Stimulated activated naive CD8-positive, alpha-beta T cell treated with anti-CD3 and anti-CD28 coated beads, Interleukin-15, amount 100 ng/mL, for 72 hours (primary cell): Measurements from ENCODE around the gene SLC30A3.

Experiments
- ATAC-seq: fragments of 150-1000 bp; cut with Tn5 transposase; 2 replicates; pipeline ENCODE4 v1.10.0; 2021; ENCODE audit warnings: mild to moderate bottlenecking, moderate library complexity
- DNase-seq, 2 donors: peaks; one replicate each; pipeline ENCODE4 v3.0.0; 2021 to 2022
- H3K27ac Mint-ChIP-seq, 2 donors: one replicate each; pipeline ENCODE4 v1.8.0; 2022; ENCODE audit warnings: mild to moderate bottlenecking in 2 of 2, mixed read lengths in 2 of 2, moderate library complexity in 2 of 2
- H3K27me3 Mint-ChIP-seq: one replicate; pipeline ENCODE4 v1.8.0; 2022; ENCODE audit warnings: mixed read lengths
- H3K4me1 Mint-ChIP-seq: one replicate; pipeline ENCODE4 v1.8.0; 2022; ENCODE audit warnings: mild to moderate bottlenecking, mixed read lengths
- H3K4me3 Mint-ChIP-seq, 2 donors: one replicate each; pipeline ENCODE4 v1.8.0; 2022; ENCODE audit warnings: mild to moderate bottlenecking in 2 of 2, mixed read lengths in 2 of 2, moderate library complexity in 1 of 2
- H3K9me3 Mint-ChIP-seq, 2 donors: one replicate each; pipeline ENCODE4 v1.8.0; 2022; ENCODE audit warnings: mixed read lengths in 2 of 2

Gene SLC30A3

DNA sequence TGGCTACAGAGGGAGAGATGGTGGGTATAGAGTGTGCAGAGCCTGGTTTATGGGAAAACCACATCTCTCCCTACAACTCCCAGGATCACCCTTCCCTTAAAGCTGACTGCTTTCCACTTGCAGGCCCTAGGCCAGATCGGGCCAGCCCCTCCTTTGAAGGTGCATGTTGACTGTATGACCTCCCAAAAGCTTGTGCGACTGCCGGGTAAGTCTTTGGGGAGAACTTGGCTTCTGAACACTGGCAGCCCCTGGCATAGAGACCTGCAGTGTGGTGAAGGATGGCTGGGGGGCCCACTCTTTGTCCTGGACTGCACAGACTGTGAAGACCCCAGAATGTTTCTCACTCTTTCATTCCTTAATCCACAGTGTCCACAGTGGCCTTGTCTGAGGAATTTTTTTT is 26.2 kb downstream of the SLC30A3 start:
- Mint-ChIP-seq H3K4me1 (peaks cover 7% of the 10 kb centered on the region), H3K27me3 (no peaks in the 10 kb centered on the region), H3K4me3 (no peak overlapping the region), H3K9me3 (no peaks in the 10 kb centered on the region), H3K27ac (no peak overlapping the region)
- no peak for DNase-seq
- ATAC-seq: no peak

DNA sequence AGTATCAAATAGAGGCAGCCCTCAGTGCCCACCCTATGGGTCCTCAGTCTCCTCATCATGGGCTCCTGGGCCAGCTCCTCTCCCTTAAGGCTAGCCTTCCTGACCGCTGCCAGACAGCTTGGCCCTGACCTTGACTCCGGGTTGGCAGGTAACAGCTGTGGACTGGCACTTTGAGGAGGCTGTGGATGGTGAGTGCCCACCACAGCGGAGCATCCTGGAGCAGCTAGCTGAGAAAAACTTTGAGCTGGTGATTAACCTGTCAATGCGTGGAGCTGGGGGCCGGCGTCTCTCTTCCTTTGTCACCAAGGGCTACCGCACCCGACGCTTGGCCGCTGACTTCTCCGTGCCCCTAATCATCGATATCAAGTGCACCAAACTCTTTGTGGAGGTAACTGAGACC is 26.7 kb downstream of the SLC30A3 start:
- DNase-seq: no peak
- H3K4me1 Mint-ChIP-seq: peaks cover 4% of the 10 kb centered on the region
- no peak overlapping the region for H3K4me3 Mint-ChIP-seq
- H3K27me3 Mint-ChIP-seq: no peaks in the 10 kb centered on the region
- peak overlapping the region in 1 of 2 donors; percentile 3 for H3K27ac Mint-ChIP-seq
- no peak for ATAC-seq
- H3K9me3 Mint-ChIP-seq: no peaks in the 10 kb centered on the region

DNA sequence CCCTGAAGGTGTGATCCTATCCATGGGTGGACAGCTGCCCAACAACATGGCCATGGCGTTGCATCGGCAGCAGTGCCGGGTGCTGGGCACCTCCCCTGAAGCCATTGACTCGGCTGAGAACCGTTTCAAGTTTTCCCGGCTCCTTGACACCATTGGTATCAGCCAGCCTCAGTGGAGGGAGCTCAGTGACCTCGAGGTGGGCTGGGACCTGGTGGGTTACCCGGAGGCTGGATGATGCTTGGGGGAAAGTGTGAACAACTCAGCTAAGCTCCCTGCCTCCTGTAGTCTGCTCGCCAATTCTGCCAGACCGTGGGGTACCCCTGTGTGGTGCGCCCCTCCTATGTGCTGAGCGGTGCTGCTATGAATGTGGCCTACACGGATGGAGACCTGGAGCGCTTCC is 29.5 kb downstream of the SLC30A3 start:
- no peak overlapping the region for H3K27ac Mint-ChIP-seq
- H3K27me3 Mint-ChIP-seq: no peaks in the 10 kb centered on the region
- H3K4me3 Mint-ChIP-seq: no peak overlapping the region
- H3K9me3 Mint-ChIP-seq: no peaks in the 10 kb centered on the region
- DNase-seq (no peak), ATAC-seq (no peak)
- no peaks in the 10 kb centered on the region for H3K4me1 Mint-ChIP-seq

DNA sequence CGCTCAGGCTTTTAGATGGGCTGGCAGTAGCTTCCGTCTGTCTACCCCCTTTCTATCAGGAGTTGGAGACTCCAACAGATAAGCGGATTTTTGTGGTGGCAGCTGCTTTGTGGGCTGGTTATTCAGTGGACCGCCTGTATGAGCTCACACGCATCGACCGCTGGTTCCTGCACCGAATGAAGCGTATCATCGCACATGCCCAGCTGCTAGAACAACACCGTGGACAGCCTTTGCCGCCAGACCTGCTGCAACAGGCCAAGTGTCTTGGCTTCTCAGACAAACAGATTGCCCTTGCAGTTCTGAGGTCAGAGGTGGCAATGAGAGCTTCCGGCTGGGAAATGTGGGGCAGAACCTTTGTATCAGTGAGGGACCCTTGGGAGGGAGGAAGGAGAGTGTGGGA is 30.9 kb downstream of the SLC30A3 start:
- Mint-ChIP-seq H3K4me1 (no peaks in the 10 kb centered on the region), H3K4me3 (no peak overlapping the region), H3K27me3 (no peaks in the 10 kb centered on the region), H3K27ac (peak overlapping the region in 1 of 2 donors; percentile 65), H3K9me3 (no peaks in the 10 kb centered on the region)
- ATAC-seq: no peak
- DNase-seq: no peak

DNA sequence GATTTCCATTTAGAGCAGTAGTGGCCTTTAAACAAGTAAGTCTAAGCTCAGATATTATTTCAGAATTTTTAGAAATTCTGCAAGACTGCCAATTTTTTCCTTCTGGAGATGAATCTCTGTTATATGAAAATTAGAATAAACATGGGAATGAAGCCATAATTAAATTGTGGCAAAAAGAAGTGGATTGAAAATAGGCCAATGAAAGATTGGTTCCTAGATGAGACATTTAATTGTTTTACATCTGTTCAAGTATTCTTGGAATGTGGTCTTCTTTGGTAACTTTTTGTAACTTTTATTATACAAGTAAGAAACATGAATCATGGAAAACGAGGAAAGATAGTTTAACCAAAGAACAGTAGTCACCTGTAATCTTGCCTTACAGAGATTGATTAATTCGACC is 35.3 kb downstream of the SLC30A3 start:
- no peak for DNase-seq
- Mint-ChIP-seq H3K4me1 (peaks cover 13% of the 10 kb centered on the region), H3K4me3 (no peak overlapping the region), H3K27ac (no peak overlapping the region), H3K27me3 (no peaks in the 10 kb centered on the region), H3K9me3 (no peaks in the 10 kb centered on the region)
- no peak for ATAC-seq

DNA sequence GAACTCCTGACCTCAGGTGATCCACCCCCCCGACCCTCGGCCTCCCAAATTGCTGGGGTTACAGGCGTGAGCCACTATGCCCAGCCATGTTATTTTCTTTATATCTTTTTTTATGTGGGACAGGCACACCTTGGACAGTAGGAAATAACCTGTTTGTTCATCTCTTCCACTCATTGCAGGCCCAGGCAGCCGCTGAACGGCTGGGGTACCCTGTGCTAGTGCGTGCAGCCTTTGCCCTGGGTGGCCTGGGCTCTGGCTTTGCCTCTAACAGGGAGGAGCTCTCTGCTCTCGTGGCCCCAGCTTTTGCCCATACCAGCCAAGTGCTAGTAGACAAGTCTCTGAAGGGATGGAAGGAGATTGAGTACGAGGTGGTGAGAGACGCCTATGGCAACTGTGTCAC is 37.3 kb downstream of the SLC30A3 start:
- Mint-ChIP-seq H3K9me3 (no peaks in the 10 kb centered on the region), H3K27me3 (no peaks in the 10 kb centered on the region), H3K4me1 (peaks cover 20% of the 10 kb centered on the region), H3K27ac (no peak overlapping the region), H3K4me3 (no peak overlapping the region)
- ATAC-seq (no peak), DNase-seq (no peak)

DNA sequence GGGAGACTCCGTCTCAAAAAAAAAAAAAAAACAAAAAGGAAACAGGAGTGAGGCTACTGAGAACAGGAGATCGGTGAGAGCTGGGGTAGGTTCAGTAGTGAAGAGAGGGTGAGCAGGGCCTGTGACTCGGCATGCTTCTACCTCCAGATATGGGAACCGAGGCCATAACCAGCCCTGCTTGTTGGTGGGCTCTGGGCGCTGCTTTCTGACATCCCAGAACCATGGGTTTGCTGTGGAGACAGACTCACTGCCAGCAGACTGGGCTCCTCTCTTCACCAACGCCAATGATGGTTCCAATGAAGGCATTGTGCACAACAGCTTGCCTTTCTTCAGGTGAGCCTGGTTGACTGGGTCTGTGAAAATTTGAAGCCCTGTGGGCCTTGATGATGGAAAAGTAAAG is 39.4 kb downstream of the SLC30A3 start:
- Mint-ChIP-seq H3K4me3 (no peak overlapping the region), H3K27me3 (no peaks in the 10 kb centered on the region), H3K27ac (no peak overlapping the region), H3K9me3 (no peaks in the 10 kb centered on the region), H3K4me1 (peaks cover 38% of the 10 kb centered on the region)
- DNase-seq: no peak
- no peak for ATAC-seq

DNA sequence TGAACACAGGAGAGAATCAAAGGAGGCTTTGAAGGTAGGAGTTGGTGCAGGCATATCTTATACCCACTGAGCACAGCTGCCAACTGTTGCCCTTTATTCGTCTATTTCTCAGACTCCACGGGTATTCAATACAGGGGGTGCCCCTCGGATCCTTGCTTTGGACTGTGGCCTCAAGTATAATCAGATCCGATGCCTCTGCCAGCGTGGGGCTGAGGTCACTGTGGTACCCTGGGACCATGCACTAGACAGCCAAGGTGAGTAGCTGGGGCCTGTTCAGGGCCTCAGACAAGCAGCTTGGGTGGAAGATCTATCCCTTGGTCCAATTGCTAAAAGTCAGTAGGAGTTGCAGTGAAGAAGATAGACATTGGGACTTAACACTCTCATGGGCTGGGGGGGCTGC is 40.4 kb downstream of the SLC30A3 start:
- Mint-ChIP-seq H3K27me3 (no peaks in the 10 kb centered on the region), H3K4me1 (peaks cover 48% of the 10 kb centered on the region), H3K9me3 (no peaks in the 10 kb centered on the region), H3K4me3 (no peak overlapping the region), H3K27ac (peak overlapping the region in 1 of 2 donors; percentile 92)
- ATAC-seq: no peak
- DNase-seq: no peak

DNA sequence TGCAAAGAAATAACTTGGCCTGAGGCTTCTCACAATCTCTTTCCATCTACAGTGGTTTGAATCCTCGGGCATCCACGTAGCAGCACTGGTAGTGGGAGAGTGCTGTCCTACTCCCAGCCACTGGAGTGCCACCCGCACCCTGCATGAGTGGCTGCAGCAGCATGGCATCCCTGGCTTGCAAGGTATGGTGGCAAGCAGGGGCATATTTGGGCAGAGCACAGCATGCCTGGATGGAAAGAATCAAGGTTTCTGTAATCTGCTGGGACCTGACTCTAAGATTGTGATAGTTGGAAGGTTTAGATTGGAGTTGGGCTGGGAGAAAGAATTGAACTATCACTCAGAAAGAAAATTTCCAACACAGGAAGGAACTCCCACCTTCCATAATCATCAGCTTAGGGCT is 41.7 kb downstream of the SLC30A3 start:
- no peaks in the 10 kb centered on the region for H3K27me3 Mint-ChIP-seq
- ATAC-seq (no peak), DNase-seq (no peak)
- H3K4me3 Mint-ChIP-seq: no peak overlapping the region
- peaks cover 61% of the 10 kb centered on the region for H3K4me1 Mint-ChIP-seq
- H3K27ac Mint-ChIP-seq: no peak overlapping the region
- H3K9me3 Mint-ChIP-seq: no peaks in the 10 kb centered on the region

DNA sequence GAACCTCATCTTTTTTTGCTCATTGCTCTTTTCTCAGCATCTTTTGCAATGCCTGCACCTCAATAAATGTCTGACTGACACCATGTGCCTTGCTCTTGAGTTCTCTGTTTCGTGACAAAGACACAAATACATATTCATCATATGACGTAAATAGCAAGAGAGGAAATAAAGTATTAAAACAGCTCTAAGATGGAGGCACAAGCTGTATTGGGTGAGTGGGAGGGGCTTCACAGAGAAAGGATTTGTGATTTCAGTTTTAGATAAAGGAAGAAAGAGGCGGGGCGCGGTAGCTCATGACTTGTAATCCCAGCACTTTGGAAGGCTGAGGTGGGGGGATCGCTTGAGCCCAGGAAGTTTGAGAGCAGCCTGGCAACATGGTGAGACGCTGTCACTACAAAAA is 42.8 kb downstream of the SLC30A3 start:
- Mint-ChIP-seq H3K27ac (peak overlapping the region in 1 of 2 donors; percentile 59), H3K4me3 (no peak overlapping the region), H3K9me3 (no peaks in the 10 kb centered on the region), H3K27me3 (no peaks in the 10 kb centered on the region), H3K4me1 (peaks cover 65% of the 10 kb centered on the region)
- ATAC-seq (no peak), DNase-seq (no peak)

DNA sequence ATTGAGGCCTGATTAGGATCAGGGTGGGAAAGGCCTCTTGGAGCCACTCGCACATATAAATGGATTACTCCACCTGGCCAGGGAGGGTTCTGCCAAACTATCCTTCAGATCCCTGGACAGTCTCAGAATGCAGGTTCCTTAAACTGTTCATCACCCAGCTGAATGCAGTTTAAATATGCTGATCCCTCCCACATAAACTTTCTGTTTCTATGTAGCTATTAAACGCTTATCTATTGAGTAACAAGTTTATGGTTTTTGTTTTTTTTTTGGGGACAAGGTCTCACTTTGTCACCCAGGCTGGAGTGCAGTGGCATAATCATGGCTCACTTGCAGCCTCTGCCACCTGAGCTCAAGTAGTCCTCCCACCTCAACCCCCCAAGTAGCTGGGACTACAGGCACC is 43.8 kb downstream of the SLC30A3 start:
- no peak for DNase-seq
- Mint-ChIP-seq H3K4me1 (peaks cover 62% of the 10 kb centered on the region), H3K4me3 (no peak overlapping the region), H3K9me3 (no peaks in the 10 kb centered on the region), H3K27me3 (no peaks in the 10 kb centered on the region), H3K27ac (no peak overlapping the region)
- no peak for ATAC-seq

DNA sequence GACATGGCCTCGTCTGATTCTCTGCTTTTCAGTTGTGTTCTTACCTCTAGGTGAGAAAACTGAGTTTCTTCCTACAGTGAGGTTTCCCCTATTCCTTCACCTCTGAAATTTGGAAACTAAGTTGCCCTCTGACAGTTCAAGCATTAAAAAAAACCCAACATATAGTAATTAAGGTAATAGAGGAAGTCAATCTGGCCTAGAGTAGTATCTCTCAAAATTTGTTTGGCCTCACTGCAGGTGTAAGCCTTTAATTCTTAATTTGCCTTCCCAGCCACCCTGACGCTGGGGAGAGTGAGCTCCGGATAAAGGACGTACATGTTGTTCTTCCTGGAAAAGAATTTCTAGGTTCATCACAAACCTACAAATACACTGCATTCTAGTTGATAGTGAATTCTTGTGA is 44.2 kb downstream of the SLC30A3 start:
- Mint-ChIP-seq H3K9me3 (no peaks in the 10 kb centered on the region), H3K27ac (peak overlapping the region; percentile 15 to 77), H3K4me1 (peaks cover 67% of the 10 kb centered on the region), H3K27me3 (no peaks in the 10 kb centered on the region), H3K4me3 (peak overlapping the region; percentile 33 to 95)
- no peak for DNase-seq
- no peak for ATAC-seq

DNA sequence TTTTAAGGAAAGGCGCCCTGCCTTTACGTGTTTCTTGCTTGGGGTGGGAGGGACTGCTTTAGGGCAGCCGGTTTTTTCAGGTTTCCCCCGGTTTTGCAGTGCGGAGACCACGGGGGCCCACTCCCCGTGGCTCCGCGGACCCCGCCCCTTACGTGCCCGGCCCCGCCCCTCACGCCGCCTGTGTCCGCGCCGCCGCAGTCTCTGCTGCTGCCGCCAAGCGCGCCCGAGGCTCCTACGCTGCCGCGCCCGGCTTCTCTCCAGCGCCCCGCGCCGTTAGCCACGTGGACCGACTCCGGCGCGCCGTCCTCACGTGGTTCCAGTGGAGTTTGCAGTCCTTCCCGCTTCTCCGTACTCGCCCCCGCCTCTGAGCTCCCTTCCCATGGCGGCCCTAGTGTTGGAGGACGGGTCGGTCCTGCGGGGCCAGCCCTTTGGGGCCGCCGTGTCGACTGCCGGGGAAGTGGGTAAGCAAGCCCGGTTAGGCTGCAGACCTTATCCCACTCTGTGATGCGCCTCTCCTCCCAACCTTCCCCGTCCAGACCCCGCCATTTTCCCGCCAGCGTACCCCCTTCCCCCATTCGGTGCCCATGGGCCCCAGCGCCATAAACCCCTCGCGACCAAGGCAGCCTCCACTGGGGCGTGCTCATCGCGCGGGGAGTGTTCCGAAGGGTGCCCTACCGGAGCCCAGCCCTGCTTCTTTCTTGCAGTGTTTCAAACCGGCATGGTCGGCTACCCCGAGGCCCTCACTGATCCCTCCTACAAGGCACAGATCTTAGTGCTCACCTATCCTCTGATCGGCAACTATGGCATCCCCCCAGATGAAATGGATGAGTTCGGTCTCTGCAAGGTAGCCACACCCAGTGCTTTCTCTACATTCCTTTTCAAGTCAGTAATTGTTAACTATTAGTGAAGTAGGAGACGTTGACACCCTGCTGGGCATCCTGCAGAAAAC is 45.4 kb downstream of the SLC30A3 start, which contains the start of gene CAD:
CAD (plus strand) TSS at position 197 of the 949 bp plus-strand sequence; CDS start at position 380, 183 bp downstream.
- ATAC-seq: peak; percentile 93
- Mint-ChIP-seq H3K4me3 (peak within 1 kb of the TSS; percentile 95 to 99), H3K4me1 (peaks cover 67% of the 10 kb centered on the region), H3K9me3 (no peaks in the 10 kb centered on the region), H3K27ac (peak within 1 kb of the TSS; percentile 92 to 98), H3K27me3 (no peaks in the 10 kb centered on the region)
- DNase-seq: peak; percentile 74 to 87

DNA sequence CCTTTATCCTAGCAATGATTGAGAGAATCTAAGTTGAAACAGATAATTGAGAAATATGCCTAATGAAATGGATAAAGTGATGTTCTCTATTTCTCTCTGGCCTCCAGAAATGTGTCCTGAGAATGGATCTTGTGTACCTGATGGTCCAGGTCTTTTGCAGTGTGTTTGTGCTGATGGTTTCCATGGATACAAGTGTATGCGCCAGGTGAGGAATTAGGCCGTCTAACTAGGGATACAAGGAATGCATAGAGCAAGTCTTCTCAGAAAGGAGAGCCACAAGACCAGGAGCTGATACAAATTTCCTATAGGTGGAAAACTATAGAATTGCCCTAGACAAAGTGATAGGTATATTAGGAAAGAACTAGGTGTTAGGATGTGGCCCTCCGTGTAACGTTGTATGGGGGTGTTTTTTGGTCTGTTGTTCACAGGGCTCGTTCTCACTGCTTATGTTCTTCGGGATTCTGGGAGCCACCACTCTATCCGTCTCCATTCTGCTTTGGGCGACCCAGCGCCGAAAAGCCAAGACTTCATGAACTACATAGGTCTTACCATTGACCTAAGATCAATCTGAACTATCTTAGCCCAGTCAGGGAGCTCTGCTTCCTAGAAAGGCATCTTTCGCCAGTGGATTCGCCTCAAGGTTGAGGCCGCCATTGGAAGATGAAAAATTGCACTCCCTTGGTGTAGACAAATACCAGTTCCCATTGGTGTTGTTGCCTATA is 46.3 kb downstream of the SLC30A3 start:
- Mint-ChIP-seq H3K27me3 (no peaks in the 10 kb centered on the region), H3K4me3 (peak overlapping the region; percentile 95 to 99), H3K27ac (peak overlapping the region; percentile 75 to 92), H3K9me3 (no peaks in the 10 kb centered on the region), H3K4me1 (peaks cover 61% of the 10 kb centered on the region)
- ATAC-seq (no peak), DNase-seq (no peak)

DNA sequence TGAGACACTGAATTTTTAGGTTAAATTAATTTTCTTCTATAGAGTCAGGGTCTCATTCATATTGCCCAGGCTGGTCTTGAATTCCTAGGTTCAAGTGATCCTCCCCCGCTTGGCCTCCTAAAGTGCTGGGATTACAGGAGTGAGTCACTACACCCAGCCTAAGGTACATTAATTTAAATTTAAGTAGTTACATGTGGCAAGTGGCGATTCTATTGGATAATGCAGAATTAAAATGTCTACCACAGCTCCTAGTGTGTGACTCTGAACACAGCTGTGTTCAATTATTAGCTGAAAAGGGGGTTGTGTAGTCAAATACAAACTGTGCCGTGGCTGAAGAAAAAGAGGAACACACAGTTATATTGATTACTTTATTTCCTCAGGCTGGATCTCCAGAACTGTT is 47.9 kb downstream of the SLC30A3 start:
- ATAC-seq (no peak), DNase-seq (no peak)
- H3K27ac Mint-ChIP-seq: no peak overlapping the region

More for the DNA sequence above, 47.9 kb downstream of the SLC30A3 start:
- Mint-ChIP-seq H3K4me1 (peaks cover 71% of the 10 kb centered on the region), H3K9me3 (no peaks in the 10 kb centered on the region), H3K4me3 (no peak overlapping the region), H3K27me3 (no peaks in the 10 kb centered on the region)
